PC-3 (cell line): Measurements from ENCODE around the gene SENP1. TPM values are rescaled to one million over a fixed set of nuclear protein-coding genes. Genes with fewer than 3 reads are reported as not detected.
A peak's percentile ranks its signal among the peaks of the same experiment; 100 is the strongest.

Experiments
- ATAC-seq: fragments of 200-7000 bp; cut with Tn5 transposase; 2 replicates; pipeline ENCODE4 v1.9.1; 2020; ENCODE audit warnings: mild to moderate bottlenecking, moderate library complexity
- BruUV-seq: library from RNA; stranded (reverse); fragments of 400-500 nt; replicated peaks from 2 replicates; lab custom pipeline; 2021; lab: Mats Ljungman, UMichigan
- CTCF ChIA-PET: fragments of 300-600 bp; sonication (Branson Sonifier 250); formaldehyde crosslinking; loops from one replicate; lab custom pipeline; 2022; ENCODE audit warnings: antibody characterized with exemption; lab: Charles Lee
- POLR2A ChIA-PET: fragments of 300-600 bp; sonication (Branson Sonifier 250); formaldehyde crosslinking; loops from one replicate; lab custom pipeline; 2022; ENCODE audit warnings: antibody characterized with exemption; ENCODE audit not compliant: unreplicated experiment; lab: Charles Lee
- DNase-seq: peaks from one replicate; pipeline ENCODE4 v3.0.0-alpha.2; 2015
- H2AFZ ChIP-seq: fragments of 300-600 bp; sonication (generic); 2 replicates; pipeline ENCODE4 v1.6.0; 2016; ENCODE audit warnings: antibody characterized with exemption, low read length
- H3F3A ChIP-seq: fragments of 300-600 bp; sonication (generic); one replicate; pipeline ENCODE4 v1.6.0; 2017; ENCODE audit warnings: antibody characterized with exemption, low read length, control low read depth, mild to moderate bottlenecking; ENCODE audit not compliant: unreplicated experiment
- H3K27ac ChIP-seq: fragments of 300-600 bp; sonication (generic); 2 replicates; pipeline ENCODE4 v1.5.1; 2016; ENCODE audit warnings: mild to moderate bottlenecking, low read length
- H3K27me3 ChIP-seq: fragments of 300-600 bp; sonication (generic); 2 replicates; pipeline ENCODE4 v1.6.1; 2016; ENCODE audit warnings: low read length, mixed read lengths
- H3K36me3 ChIP-seq: fragments of 300-600 bp; sonication (generic); 2 replicates; pipeline ENCODE4 v1.6.1; 2016; ENCODE audit warnings: low read depth, mixed run types, low read length, mixed read lengths
- H3K4me1 ChIP-seq: fragments of 300-600 bp; sonication (generic); 2 replicates; pipeline ENCODE4 v1.5.1; 2016; ENCODE audit warnings: low read length; ENCODE audit not compliant: insufficient read depth
- H3K4me2 ChIP-seq: fragments of 300-600 bp; sonication (generic); 2 replicates; pipeline ENCODE4 v1.6.0; 2016; ENCODE audit warnings: low read length
- H3K4me3 ChIP-seq: fragments of 300-600 bp; sonication (generic); 2 replicates; pipeline ENCODE4 v1.5.1; 2016; ENCODE audit warnings: mild to moderate bottlenecking, low read length, mixed read lengths
- H3K79me2 ChIP-seq: fragments of 300-600 bp; sonication (generic); 2 replicates; pipeline ENCODE4 v1.6.1; 2017; ENCODE audit warnings: low read length, mixed read lengths
- H3K9ac ChIP-seq: fragments of 300-600 bp; sonication (generic); 2 replicates; pipeline ENCODE4 v1.6.0; 2016; ENCODE audit warnings: mild to moderate bottlenecking, low read length
- H3K9me2 ChIP-seq: fragments of 300-600 bp; sonication (generic); replicated peaks from 2 replicates; pipeline ENCODE4 v1.6.1; 2016; ENCODE audit warnings: mixed run types, low read length, mixed read lengths
- H3K9me3 ChIP-seq: fragments of 300-600 bp; sonication (generic); 2 replicates; pipeline ENCODE4 v1.6.1; 2016; ENCODE audit warnings: low read length, mixed read lengths
- H4K20me1 ChIP-seq: fragments of 300-600 bp; sonication (generic); 2 replicates; pipeline ENCODE4 v1.6.1; 2016; ENCODE audit warnings: low read length, mixed read lengths
- EZH2 ChIP-seq: fragments of 300-600 bp; sonication (generic); IDR thresholded peaks from one replicate; pipeline ENCODE4 v1.6.1; 2017; ENCODE audit warnings: antibody characterized with exemption, mild to moderate bottlenecking, low read length; ENCODE audit not compliant: unreplicated experiment
- EZH2phosphoT487 ChIP-seq: fragments of 300-600 bp; sonication (generic); IDR thresholded peaks from 2 replicates; pipeline ENCODE4 v1.6.1; 2018; ENCODE audit warnings: mild to moderate bottlenecking, antibody characterized with exemption, low read length, borderline replicate concordance
- intact Hi-C: fragments of 100-400 bp; cut with micrococcal nuclease; formaldehyde crosslinking; loops from 2 replicates; pipeline ENCODE4 v1.9.0; 2023
- total RNA-seq: library from RNA; depleted of rRNA; stranded (reverse); fragments of >200 nt; gene quantifications from 2 replicates; pipeline ENCODE4 v1.2.3, GENCODE V29; 2014
- TF ChIP-seq, protein P1 (sequence below): fragments of 300-600 bp; sonication (generic); conservative IDR thresholded peaks from 2 replicates; pipeline ENCODE4 v1.5.1; 2017; ENCODE audit warnings: antibody characterized with exemption, low read depth, mild to moderate bottlenecking, low read length

The SENP1 gene
- total RNA-seq, 1 experiment from 2014 or later = 20.9 TPM

DNA sequence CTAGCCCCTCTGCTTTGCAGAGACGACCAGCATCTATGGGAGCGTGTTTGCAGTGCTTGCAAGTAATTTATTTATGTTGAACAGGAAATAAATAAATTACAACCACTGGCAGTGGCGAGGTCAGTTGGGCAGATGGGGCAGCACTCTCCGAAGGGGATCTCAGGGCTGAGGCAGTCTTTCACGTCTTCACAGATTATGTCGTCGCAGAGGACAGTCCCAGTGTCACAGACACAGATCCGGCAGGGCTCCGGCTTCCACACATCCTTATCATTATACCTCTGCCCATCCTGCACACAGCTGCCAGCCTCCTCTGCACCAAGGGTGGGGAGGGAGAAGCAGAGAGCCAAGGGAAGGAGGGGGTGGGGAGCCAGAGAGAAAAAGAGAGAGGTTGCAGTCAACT is 106.1 kb downstream of the SENP1 start:
- H3K4me1 ChIP-seq = peaks cover 57% of the 10 kb centered on the region
- H3K9ac ChIP-seq = no peak overlapping the region
- no peaks in the 10 kb centered on the region for H3K9me2 ChIP-seq
- intact Hi-C loops = loop anchor here (2.0 to 5.0 kb wide), 2 partner anchors 21 to 38 kb away; partner anchors contain the start of gene TMEM106C
- no peak for DNase-seq
- H3K27me3 ChIP-seq = peaks cover 28% of the 10 kb centered on the region
- no peak overlapping the region for H3K4me3 ChIP-seq
- TF ChIP-seq EZH2 (no peak), EZH2phosphoT487 (no peak)
- TF ChIP-seq, protein P1, sequence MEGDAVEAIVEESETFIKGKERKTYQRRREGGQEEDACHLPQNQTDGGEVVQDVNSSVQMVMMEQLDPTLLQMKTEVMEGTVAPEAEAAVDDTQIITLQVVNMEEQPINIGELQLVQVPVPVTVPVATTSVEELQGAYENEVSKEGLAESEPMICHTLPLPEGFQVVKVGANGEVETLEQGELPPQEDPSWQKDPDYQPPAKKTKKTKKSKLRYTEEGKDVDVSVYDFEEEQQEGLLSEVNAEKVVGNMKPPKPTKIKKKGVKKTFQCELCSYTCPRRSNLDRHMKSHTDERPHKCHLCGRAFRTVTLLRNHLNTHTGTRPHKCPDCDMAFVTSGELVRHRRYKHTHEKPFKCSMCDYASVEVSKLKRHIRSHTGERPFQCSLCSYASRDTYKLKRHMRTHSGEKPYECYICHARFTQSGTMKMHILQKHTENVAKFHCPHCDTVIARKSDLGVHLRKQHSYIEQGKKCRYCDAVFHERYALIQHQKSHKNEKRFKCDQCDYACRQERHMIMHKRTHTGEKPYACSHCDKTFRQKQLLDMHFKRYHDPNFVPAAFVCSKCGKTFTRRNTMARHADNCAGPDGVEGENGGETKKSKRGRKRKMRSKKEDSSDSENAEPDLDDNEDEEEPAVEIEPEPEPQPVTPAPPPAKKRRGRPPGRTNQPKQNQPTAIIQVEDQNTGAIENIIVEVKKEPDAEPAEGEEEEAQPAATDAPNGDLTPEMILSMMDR = no peak
- no TSS peak for BruUV-seq
- no peaks in the 10 kb centered on the region for H3K36me3 ChIP-seq
- no peak for ATAC-seq
- H3K79me2 ChIP-seq = no peaks in the 10 kb centered on the region
- no peak overlapping the region for H2AFZ ChIP-seq
- H3K4me2 ChIP-seq = no peak overlapping the region
- POLR2A ChIA-PET = no interaction called here
- CTCF ChIA-PET = no interaction called here
- H3K9me3 ChIP-seq = no peaks in the 10 kb centered on the region
- H4K20me1 ChIP-seq = no peaks in the 10 kb centered on the region
- no peaks in the 10 kb centered on the region for H3F3A ChIP-seq
- H3K27ac ChIP-seq = no peak overlapping the region

DNA sequence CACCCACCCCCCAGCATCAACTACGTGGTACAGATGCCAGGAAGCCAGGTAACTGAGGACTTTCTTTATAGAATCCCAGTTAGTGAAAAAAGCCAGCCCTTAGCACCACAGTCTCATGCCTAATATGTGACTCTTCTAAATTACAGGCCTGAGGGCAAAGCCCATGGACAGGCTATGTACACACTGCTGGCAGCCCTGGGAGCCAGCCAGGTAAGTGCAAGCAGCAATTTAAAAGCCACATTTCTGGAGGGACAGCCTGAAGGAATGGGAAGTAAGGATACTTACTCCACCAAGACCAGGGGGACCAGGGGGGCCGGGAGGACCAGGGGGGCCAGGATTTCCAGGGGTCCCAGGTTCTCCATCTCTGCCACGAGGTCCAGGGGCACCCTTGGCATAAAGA is 108.6 kb downstream of the SENP1 start:
- POLR2A ChIA-PET = no interaction called here
- Histone ChIP-seq H3K36me3 (no peaks in the 10 kb centered on the region), H3K4me2 (peak overlapping the region; percentile 38; the same call in 1 of the 2 replicates), H3K4me1 (peaks cover 39% of the 10 kb centered on the region), H2AFZ (no peak overlapping the region), H4K20me1 (no peaks in the 10 kb centered on the region), H3K79me2 (no peaks in the 10 kb centered on the region), H3F3A (no peaks in the 10 kb centered on the region), H3K27me3 (0 out of 2 replicates have a peak, but pooled peaks cover 5% of the 10 kb centered on the region), H3K4me3 (no peak overlapping the region), H3K9me3 (no peaks in the 10 kb centered on the region), H3K9ac (no peak overlapping the region), H3K27ac (no peak overlapping the region), H3K9me2 (no peaks in the 10 kb centered on the region)
- CTCF ChIA-PET = no interaction called here
- peak; percentile 90 for DNase-seq
- intact Hi-C loops = no loop called here
- TF ChIP-seq EZH2phosphoT487 (no peak), EZH2 (no peak)
- TF ChIP-seq, protein P1 = no peak
- no TSS peak for BruUV-seq
- ATAC-seq = peak; percentile 42

DNA sequence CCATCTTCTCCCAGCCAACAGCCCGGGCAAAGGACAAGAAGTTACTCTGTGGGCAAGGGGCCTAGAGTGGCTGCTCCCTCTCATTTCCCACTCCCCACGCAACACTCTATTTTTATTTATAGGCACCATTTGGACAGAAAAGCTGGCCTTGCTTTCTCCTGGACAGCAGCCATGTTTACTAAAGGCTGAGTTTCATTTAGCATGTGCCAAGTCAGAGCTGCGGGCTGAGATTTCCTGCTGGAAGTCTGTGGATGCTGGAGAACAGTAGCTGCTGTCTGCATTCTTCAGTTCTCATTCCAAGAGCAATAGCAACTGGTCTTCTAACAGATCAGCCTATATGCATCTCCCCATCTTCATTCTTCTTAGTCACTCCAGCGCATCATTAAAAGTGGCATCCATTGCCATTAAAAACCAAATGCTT is 109.9 kb downstream of the SENP1 start:
- ChIA-PET POLR2A (no interaction called here), CTCF (no interaction called here)
- BruUV-seq = no TSS peak
- Histone ChIP-seq H3K4me3 (no peak overlapping the region), H3K27me3 (no peaks in the 10 kb centered on the region), H3K36me3 (no peaks in the 10 kb centered on the region), H3K27ac (no peak overlapping the region), H2AFZ (no peak overlapping the region), H3K9me2 (no peaks in the 10 kb centered on the region), H3K79me2 (no peaks in the 10 kb centered on the region), H4K20me1 (no peaks in the 10 kb centered on the region), H3F3A (no peaks in the 10 kb centered on the region), H3K9ac (no peak overlapping the region), H3K9me3 (no peaks in the 10 kb centered on the region), H3K4me2 (0 out of 2 replicates have a peak overlapping the region, but pooled peaks have one; percentile 12), H3K4me1 (peaks cover 30% of the 10 kb centered on the region)
- TF ChIP-seq, protein P1 = no peak
- no peak for TF ChIP-seq EZH2phosphoT487
- no peak for TF ChIP-seq EZH2
- intact Hi-C loops = no loop called here
- peak; percentile 41 for ATAC-seq
- DNase-seq = peak; percentile 60
